SH-SY5Y (cell line): ENCODE results near the gene FABP7.

Experiments used
- GATA2 ChIP-seq: IDR thresholded peaks from 2 replicates; pipeline ENCODE4 v1.6.1; 2011; ENCODE audit warnings: mild to moderate bottlenecking, low read depth, low read length
- GATA3 ChIP-seq: IDR thresholded peaks from 2 replicates; pipeline ENCODE4 v1.6.1; 2011; ENCODE audit warnings: low read depth, mild to moderate bottlenecking, low read length, moderate library complexity

- no peak for TF ChIP-seq GATA2
- TF ChIP-seq GATA3, result no peak
These were observed 25.3 kb upstream of the FABP7 start for GRCh38 chr6:122754191-122754731.
